GM18508 (cell line): ENCODE data around the gene DGKH.
"Not testable (repeated sequence)": the region's sequence is repeated elsewhere in the genome, so short reads cannot be mapped to it uniquely, and the experiment has no call there.

Experiments
- ATAC-seq: cut with Tn5 transposase; IDR thresholded peaks from one replicate; pipeline ENCODE4 v1.9.1; 2021; ENCODE audit warnings: moderate number of reproducible peaks; ENCODE audit not compliant: insufficient read depth, unreplicated experiment

Gene DGKH

GRCh38 chr13:42070599-42070998 lies 22.2 kb downstream of the DGKH start:
- not testable (repeated sequence) for ATAC-seq

GRCh38 chr13:42071179-42071578 lies 22.7 kb downstream of the DGKH start:
- ATAC-seq: not testable (repeated sequence)

- ATAC-seq: no peak
Observed at GRCh38 chr13:42071672-42072419, 23.4 kb downstream of the DGKH start.

- ATAC-seq: no peak
Observed at GRCh38 chr13:42073683-42074082, 25.2 kb downstream of the DGKH start.

GRCh38 chr13:42075517-42075916 lies 27.1 kb downstream of the DGKH start:
- no peak for ATAC-seq

- no peak for ATAC-seq
Observed at GRCh38 chr13:42076309-42076713, 27.9 kb downstream of the DGKH start.

- no peak for ATAC-seq
Observed at GRCh38 chr13:42078128-42078808, 29.8 kb downstream of the DGKH start.

GRCh38 chr13:42083138-42083770 lies 34.8 kb downstream of the DGKH start:
- ATAC-seq: no peak

GRCh38 chr13:42084722-42085121 lies 36.3 kb downstream of the DGKH start:
- no peak for ATAC-seq

GRCh38 chr13:42086582-42086981 lies 38.1 kb downstream of the DGKH start:
- ATAC-seq: no peak

GRCh38 chr13:42094516-42095040 lies 46.1 kb downstream of the DGKH start:
- ATAC-seq: no peak

- ATAC-seq: not testable (repeated sequence)
Observed at GRCh38 chr13:42096222-42096621, 47.8 kb downstream of the DGKH start.

- ATAC-seq: no peak
Observed at GRCh38 chr13:42099962-42100675, 51.7 kb downstream of the DGKH start.

- ATAC-seq: no peak
Observed at GRCh38 chr13:42100960-42101359, 52.5 kb downstream of the DGKH start.

- ATAC-seq: no peak
Observed at GRCh38 chr13:42101821-42102585, 53.6 kb downstream of the DGKH start.

- ATAC-seq: no peak
Observed at GRCh38 chr13:42102961-42103865, 54.8 kb downstream of the DGKH start.

GRCh38 chr13:42106998-42107397 lies 58.5 kb downstream of the DGKH start:
- ATAC-seq: no peak

GRCh38 chr13:42107421-42107820 lies 59.0 kb downstream of the DGKH start:
- ATAC-seq: no peak

- no peak for ATAC-seq
Observed at GRCh38 chr13:42108217-42108616, 59.8 kb downstream of the DGKH start.
